GM12878 (cell line): ENCODE measurements around the gene KLK8. TPM values are rescaled to one million over a fixed set of nuclear protein-coding genes. Genes with fewer than 3 reads are reported as not detected.

Experiments
- ATAC-seq: fragments of 200-7000 bp; cut with Tn5 transposase; 3 replicates; pipeline ENCODE4 v1.9.1; 2020; ENCODE audit warnings: mild to moderate bottlenecking, moderate library complexity
- BruUV-seq: library from RNA; stranded (reverse); fragments of 400-500 nt; replicated peaks from 2 replicates; lab custom pipeline; 2021; lab: Mats Ljungman, UMichigan
- CTCF ChIA-PET: fragments of 300-600 bp; sonication (Branson Sonifier 250); formaldehyde crosslinking; extraction: SDS; loops from one replicate; lab custom pipeline; 2021; ENCODE audit warnings: inconsistent platforms; lab: Yijun Ruan, JAX
- POLR2A ChIA-PET: fragments of 350-600 bp; formaldehyde crosslinking; extraction: SDS; loops from one replicate; lab custom pipeline; 2021; ENCODE audit warnings: inconsistent platforms; lab: Charles Lee
- RAD21 ChIA-PET: fragments of 300-600 bp; sonication (Branson Sonifier 250); formaldehyde crosslinking; loops from one replicate; lab custom pipeline; 2023; ENCODE audit warnings: antibody characterized with exemption; ENCODE audit not compliant: unreplicated experiment; lab: Charles Lee
- SMC1A ChIA-PET: fragments of 300-600 bp; sonication (Branson Sonifier 250); formaldehyde crosslinking; loops from one replicate; lab custom pipeline; 2023; ENCODE audit not compliant: unreplicated experiment, uncharacterized antibody; lab: Charles Lee
- DNase-seq: peaks from one replicate; pipeline ENCODE4 v3.0.0-alpha.2; 2011; ENCODE audit warnings: low read depth, low spot score
- FAIRE-seq: peaks from 3 replicates; lab custom pipeline; 2011; peaks lifted over from hg19 to GRCh38; lab: Jason Lieb, UNC
- H2AFZ ChIP-seq: 2 replicates; pipeline ENCODE4 v1.6.0; 2011; ENCODE audit warnings: low read depth, low read length, control low read depth; ENCODE audit not compliant: control insufficient read depth
- H3K27ac ChIP-seq: 2 replicates; pipeline ENCODE4 v1.5.1; 2011; ENCODE audit warnings: control low read depth; ENCODE audit not compliant: control insufficient read depth, insufficient read depth
- H3K27me3 ChIP-seq, 2 experiments: replicated peaks in 1 of 2; 2 replicates each; pipeline versions ENCODE4 v1.6.0 to v1.6.1; 2011; ENCODE audit warnings: low read length in 1 of 2; ENCODE audit not compliant: control insufficient read depth in 2 of 2, insufficient read depth in 2 of 2
- H3K36me3 ChIP-seq, 2 experiments: 2 replicates each; pipeline ENCODE4 v1.5.1; 2011; ENCODE audit warnings: low read length in 1 of 2; ENCODE audit not compliant: control insufficient read depth in 2 of 2, insufficient read depth in 2 of 2
- H3K4me1 ChIP-seq: 2 replicates; pipeline ENCODE4 v1.6.1; 2011; ENCODE audit warnings: mild to moderate bottlenecking, low read length, moderate library complexity, mixed read lengths; ENCODE audit not compliant: control insufficient read depth, insufficient read depth
- H3K4me2 ChIP-seq: 2 replicates; pipeline ENCODE4 v1.6.0; 2011; ENCODE audit warnings: control low read depth; ENCODE audit not compliant: control insufficient read depth, insufficient read depth
- H3K4me3 ChIP-seq: fragments of 200-600 bp; sonication (generic); 2 replicates; pipeline ENCODE4 v1.5.1; 2016
- H3K79me2 ChIP-seq: 2 replicates; pipeline ENCODE4 v1.6.0; 2011; ENCODE audit warnings: low read length; ENCODE audit not compliant: control insufficient read depth, insufficient read depth
- H3K9ac ChIP-seq: 2 replicates; pipeline ENCODE4 v1.8.0; 2011; ENCODE audit warnings: low read length, control low read depth, mixed read lengths; ENCODE audit not compliant: control insufficient read depth, insufficient read depth
- H3K9me3 ChIP-seq: replicated peaks from 3 replicates; pipeline ENCODE4 v1.5.1; 2011; ENCODE audit warnings: mild to moderate bottlenecking, low read length; ENCODE audit not compliant: control insufficient read depth, insufficient read depth
- H4K20me1 ChIP-seq: 2 replicates; pipeline ENCODE4 v1.6.0; 2011; ENCODE audit not compliant: control insufficient read depth, insufficient read depth
- CTCF ChIP-seq, 3 experiments: IDR thresholded peaks in 2 of 3; conservative IDR thresholded peaks in 1 of 3; 2 replicates each; pipeline ENCODE4 v1.5.1; 2011; ENCODE audit warnings: low read depth in 3 of 3, low read length in 3 of 3, mild to moderate bottlenecking in 3 of 3, control low read depth in 2 of 3, moderate library complexity in 2 of 3, inconsistent platforms in 1 of 3, mixed read lengths in 1 of 3; ENCODE audit not compliant: control insufficient read depth in 2 of 3, insufficient read depth in 1 of 3; ENCODE audit errors: extremely low read depth in 1 of 3
- EP300 ChIP-seq, 2 experiments: fragments of 150-350 bp in 1 of 2; IDR thresholded peaks; 2 replicates each; pipeline ENCODE4 v1.6.1; 2011 to 2012; ENCODE audit warnings: low read depth in 2 of 2, low read length in 2 of 2, borderline replicate concordance in 1 of 2, improper control_type of control experiment in 1 of 2, inconsistent platforms in 1 of 2; ENCODE audit not compliant: control insufficient read depth in 1 of 2
- MYB ChIP-seq: fragments of 150-350 bp; IDR thresholded peaks from 2 replicates; pipeline ENCODE4 v1.6.1; 2014; ENCODE audit warnings: mild to moderate bottlenecking, low read depth, low read length, borderline replicate concordance
- NR2C2 ChIP-seq: IDR thresholded peaks from 2 replicates; pipeline ENCODE4 v1.6.1; 2011; ENCODE audit warnings: borderline replicate concordance, low read depth; ENCODE audit not compliant: control insufficient read depth, insufficient read length
- REST ChIP-seq: IDR thresholded peaks from 2 replicates; pipeline ENCODE4 v1.6.1; 2012; ENCODE audit warnings: mild to moderate bottlenecking, low read depth, low read length
- SREBF1 ChIP-seq: IDR thresholded peaks from 2 replicates; pipeline ENCODE4 v1.6.1; 2012; ENCODE audit warnings: mild to moderate bottlenecking, low read length
- TAF1 ChIP-seq: IDR thresholded peaks from 2 replicates; pipeline ENCODE4 v1.6.1; 2011; ENCODE audit warnings: mild to moderate bottlenecking, low read depth, low read length, borderline replicate concordance
- ZBTB11 ChIP-seq: fragments of 450-650 bp; formaldehyde crosslinking; IDR thresholded peaks from 2 replicates; pipeline ENCODE4 v1.5.0; 2022; ENCODE audit warnings: mild to moderate bottlenecking, missing genetic modification characterization
- ZNF24 ChIP-seq: fragments of 450-650 bp; IDR thresholded peaks from 2 replicates; pipeline ENCODE4 v1.6.1; 2017; ENCODE audit warnings: antibody characterized with exemption, mild to moderate bottlenecking
- WGBS: methylation state at CpG from one replicate; pipeline ENCODE4 v1.1.6; 2016; ENCODE audit warnings: low lambda C conversion rate; ENCODE audit not compliant: insufficient replicate concordance, insufficient coverage; ENCODE audit errors: missing lambda C conversion rate; 5-methylcytosine and 5-hydroxymethylcytosine counted together
- in situ Hi-C: fragments of 300-500 bp; cut with MboI; formaldehyde crosslinking; loops from 9 replicates; pipeline ENCODE4 v1.14.3; 2018; ENCODE audit warnings: mixed read lengths
- intact Hi-C: fragments of 100-400 bp; cut with micrococcal nuclease; formaldehyde crosslinking; loops from one replicate; pipeline ENCODE4 v1.14.2; 2022; ENCODE audit not compliant: unreplicated experiment
- polyA plus RNA-seq, 11 experiments: library from polyadenylated mRNA; depleted of rRNA in 4 of 11; unstranded in 6 of 11; stranded (reverse) in 5 of 11; fragments of >200 nt; fragmentation: Nextera tagmentation in 4 of 11; fragmentation: Illumina TruSeq in 1 of 11; extraction: Ambion mirVana in 4 of 11; extraction: Trizol in 1 of 11; gene quantifications; 1 replicate in 1 of 11; 2 replicates in 10 of 11; pipeline versions ENCODE4 v1.2.1 to v1.2.3, GENCODE V29; 2011 to 2016; ENCODE audit warnings: inconsistent platforms in 2 of 11, missing spikeins in 2 of 11, low read depth in 1 of 11
- total RNA-seq, 4 experiments: library from RNA; depleted of rRNA in 3 of 4; stranded (reverse); fragments of >200 nt in 3 of 4; fragmentation: Illumina TruSeq in 1 of 4; extraction: Trizol in 1 of 4; gene quantifications; 2 replicates each; pipeline versions ENCODE4 v1.2.1 to v1.2.3, GENCODE V29; 2013 to 2021

Gene KLK8
- total and polyA plus RNA-seq, 10 of the 15 experiments (the other 5 are each of a cell fraction or from before 2014, with no cell fraction given) = not detected

GRCh38 chr19:50979758-50980157 lies 21.6 kb downstream of the KLK8 start (continued):
- TF ChIP-seq ZBTB11 (CRISPR knock-in tag) (no peak), NR2C2 (no peak)

- DNase-seq = no peak
- Histone ChIP-seq H3K9ac (no peak overlapping the region), H3K4me3 (no peak overlapping the region), H4K20me1 (no peaks in the 10 kb centered on the region), H3K4me2 (no peak overlapping the region), H3K27ac (no peak overlapping the region), H2AFZ (no peak overlapping the region), H3K36me3 (no peaks in the 10 kb centered on the region), H3K79me2 (no peaks in the 10 kb centered on the region), H3K27me3 (no peaks in the 10 kb centered on the region; a peak in 1 of 4 replicates), H3K9me3 (no peaks in the 10 kb centered on the region), H3K4me1 (no peaks in the 10 kb centered on the region)
- no peak for FAIRE-seq
- ATAC-seq = no peak
- ChIA-PET RAD21 (no interaction called here), POLR2A (no interaction called here), CTCF (no interaction called here), SMC1A (no interaction called here)
- TF ChIP-seq CTCF (IDR thresholded peaks at IDR 0.05 in 2 of 3, conservative IDR thresholded peaks at IDR 0.05 in 1 of 3; ENCODE audit: control insufficient read depth in 2 of 3, extremely low read depth in 1 of 3, insufficient read depth in 1 of 3, low read depth in 3 of 3, low read length in 3 of 3) (no peak), ZNF24 (no peak), EP300 (IDR thresholded peaks at IDR 0.05; ENCODE audit: borderline replicate concordance in 1 of 2, control insufficient read depth in 1 of 2, low read depth in 2 of 2, low read length in 2 of 2) (no peak), REST (no peak), SREBF1 (no peak), MYB (no peak), TAF1 (no peak)
- in situ Hi-C loops = no loop called here
- BruUV-seq = no TSS peak
- WGBS = 23% methylated on average over 5 of the region's 5 CpGs
- intact Hi-C loops = no loop called here
Observed at GRCh38 chr19:50978772-50979390, 22.5 kb downstream of the KLK8 start.
